Stimulated activated CD8-positive, alpha-beta memory T cell treated with anti-CD3 and anti-CD28 coated beads, Interleukin-15, amount 100 ng/mL, for 24 hours (primary cell): ENCODE results near the gene PLAU.
"Not testable (repeated sequence)": the region's sequence is repeated elsewhere in the genome, so short reads cannot be mapped to it uniquely, and the experiment has no call there.

Source experiments
- DNase-seq: peaks from one replicate; pipeline ENCODE4 v3.0.0-alpha.2; 2020; ENCODE audit warnings: low read depth

The PLAU gene

DNA sequence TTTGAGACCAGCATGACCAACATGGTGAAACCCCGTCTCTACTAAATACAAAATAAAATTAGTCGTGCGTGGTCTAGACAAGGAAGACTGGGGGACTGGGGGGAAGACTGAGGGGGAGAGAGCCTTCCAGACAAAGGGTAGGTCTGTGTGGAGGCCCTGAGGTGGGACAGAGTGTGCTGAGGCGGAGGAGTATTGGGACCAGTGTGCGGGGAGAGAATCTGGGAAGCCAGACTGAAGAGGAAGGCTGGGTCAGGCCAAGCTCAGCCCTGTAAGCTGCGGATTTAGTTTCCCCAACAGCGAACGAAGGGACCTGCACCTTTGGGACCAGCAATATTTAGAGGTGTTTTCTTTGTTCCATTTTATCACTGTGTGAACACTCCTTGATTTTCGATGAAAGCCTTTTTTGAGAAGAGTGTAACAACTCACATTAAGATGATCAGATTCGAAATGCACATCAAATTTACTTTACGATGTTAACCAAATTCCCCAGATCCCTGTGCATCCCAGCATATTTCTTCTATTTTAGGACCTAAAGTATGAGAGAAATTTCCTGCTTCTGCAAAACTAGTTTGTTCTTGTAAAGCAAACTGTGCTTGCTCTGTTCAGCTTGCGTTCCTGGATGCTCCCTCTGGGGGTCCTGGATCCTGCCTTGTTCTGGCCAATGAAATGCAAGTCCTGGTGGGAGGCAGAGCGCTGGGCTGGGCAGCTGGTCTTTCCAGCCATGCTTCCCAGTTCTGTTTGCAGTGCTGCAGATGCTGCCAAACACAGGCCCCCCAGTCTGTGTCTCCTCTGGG, 39.4 kb downstream of the PLAU start:
- DNase-seq, result no peak

DNA sequence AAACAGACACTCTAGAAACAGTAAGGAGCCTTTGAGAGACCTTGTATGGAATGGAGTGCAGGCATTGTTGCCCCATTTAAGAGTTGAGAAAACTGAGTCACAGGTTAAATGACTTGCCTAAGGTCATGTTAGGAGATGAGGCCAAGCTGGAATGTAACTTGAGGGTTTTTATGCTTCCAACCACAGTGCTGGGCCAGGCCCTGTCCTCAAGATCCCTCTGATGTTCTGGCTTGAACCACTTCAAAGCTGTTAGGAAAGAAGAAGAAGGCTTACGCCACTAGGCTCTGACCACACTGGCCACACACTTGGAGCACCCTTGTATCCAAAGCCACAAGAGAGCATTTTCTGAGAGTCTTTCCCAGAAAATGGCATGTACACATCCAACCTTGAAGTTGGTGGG, 42.7 kb downstream of the PLAU start:
- no peak for DNase-seq

DNA sequence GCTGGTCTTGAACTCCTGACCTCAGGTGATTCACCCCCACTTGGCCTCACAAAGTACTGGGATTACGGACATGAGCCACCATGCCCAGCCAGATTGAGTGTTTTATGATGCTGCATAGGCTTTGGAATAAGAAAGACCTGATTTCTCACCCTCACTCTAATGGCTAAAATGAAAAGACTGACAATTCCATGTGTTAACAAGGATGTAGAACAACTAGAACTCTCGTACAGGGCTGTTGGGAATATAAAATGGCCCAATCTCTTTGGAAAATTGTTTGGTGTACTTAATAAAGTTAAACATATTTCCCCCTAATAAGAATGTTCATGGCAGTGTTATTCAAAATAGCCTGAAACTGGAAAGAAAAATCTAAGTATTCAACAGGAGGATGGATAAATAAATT, 43.8 kb downstream of the PLAU start:
- no peak for DNase-seq

DNA sequence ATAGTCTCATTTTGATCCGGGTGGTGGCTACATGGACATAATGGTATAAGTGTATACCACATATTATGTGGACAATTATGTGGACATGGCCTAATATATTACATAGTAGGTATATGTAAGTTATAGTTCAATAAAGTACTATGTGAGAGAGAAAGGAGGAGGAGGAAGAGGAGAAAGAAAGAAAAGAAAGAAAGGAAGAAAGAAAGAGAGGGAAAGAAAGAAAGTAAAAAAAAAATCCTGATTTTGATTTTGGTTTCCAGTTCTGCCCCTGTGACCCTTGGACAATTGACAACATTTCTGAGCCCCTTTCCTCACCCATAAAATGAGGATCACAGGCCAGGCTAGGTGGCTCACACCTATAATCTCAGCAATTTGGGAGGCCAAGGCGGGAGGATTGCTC, 44.8 kb downstream of the PLAU start:
- DNase-seq, result no peak

DNA sequence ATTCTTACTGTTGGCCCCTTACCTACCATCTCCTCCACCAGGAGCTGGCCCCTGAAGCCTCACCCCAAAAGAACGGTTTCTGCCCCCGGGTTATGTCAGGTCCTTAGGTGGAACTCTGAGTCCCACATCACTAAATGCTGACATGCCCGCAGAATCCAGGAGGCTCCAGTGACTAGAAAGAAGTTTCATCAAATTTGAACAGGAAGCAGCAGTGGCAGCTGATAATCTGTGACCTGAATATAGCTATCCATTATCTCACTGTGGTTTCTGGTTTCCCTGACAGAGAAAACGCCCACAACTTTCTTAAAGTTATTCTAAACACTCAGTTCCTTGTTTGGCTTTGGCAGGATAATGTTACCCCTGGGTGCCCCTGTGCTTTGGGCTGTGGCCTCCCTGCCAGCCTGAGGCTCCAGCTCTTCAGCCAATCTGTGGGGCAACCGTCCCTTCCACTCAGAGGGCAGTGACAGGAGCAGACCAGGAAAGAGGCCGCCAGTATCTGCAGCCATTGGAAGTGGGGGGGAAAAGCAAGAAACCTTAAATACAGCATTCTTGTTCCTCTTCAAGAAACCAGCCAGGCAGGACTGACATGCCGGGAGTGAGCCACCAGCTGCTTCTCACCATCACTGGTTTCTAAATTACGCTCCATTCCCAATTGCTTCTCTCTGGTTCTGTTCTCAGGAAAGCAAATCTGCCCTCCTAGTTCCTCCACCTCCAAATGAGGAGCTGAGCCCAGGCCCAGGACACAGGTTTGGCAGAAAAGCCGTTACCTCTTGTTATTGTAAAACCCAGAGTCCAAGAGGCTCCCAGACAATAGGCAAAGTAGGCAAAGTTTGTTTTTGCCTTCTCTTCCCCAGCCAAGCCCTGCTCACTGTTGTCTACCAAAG, 45.8 kb downstream of the PLAU start:
- no peak for DNase-seq

DNA sequence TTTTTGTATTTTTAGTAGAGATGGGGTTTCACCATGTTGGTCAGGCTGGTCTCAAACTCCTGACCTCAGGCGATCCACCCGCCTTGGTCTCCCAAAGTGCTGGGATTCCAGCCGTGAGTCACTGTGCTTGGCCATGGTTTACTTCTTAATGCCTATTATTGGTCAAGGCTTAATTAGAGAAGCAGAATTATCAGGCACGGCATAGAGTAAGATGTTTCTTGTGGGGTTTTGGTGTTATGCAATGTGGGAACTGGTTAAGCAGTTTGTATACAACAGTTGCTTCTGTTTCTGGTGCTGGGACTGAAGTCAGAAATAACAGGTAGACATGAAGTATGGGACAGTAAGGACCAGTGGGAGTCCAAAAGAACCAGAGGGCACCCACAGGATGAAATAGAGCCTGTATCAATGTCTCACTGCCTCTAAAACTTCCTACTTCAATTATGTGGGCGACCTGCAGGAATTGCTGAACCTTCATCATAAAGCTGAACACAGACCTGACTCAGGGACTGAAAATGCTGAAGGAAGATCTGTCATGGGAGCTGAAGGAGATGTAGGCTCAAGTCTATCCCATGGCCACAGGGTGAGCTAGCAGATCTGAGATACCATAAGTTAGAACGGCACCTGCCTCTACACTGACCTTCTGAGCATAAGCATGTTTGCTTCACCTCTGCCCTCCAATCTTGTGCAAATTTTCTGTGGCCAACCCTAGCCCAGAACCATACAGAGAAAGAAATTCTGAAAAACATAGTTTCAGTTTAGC, 48.7 kb downstream of the PLAU start:
- no peak for DNase-seq

DNA sequence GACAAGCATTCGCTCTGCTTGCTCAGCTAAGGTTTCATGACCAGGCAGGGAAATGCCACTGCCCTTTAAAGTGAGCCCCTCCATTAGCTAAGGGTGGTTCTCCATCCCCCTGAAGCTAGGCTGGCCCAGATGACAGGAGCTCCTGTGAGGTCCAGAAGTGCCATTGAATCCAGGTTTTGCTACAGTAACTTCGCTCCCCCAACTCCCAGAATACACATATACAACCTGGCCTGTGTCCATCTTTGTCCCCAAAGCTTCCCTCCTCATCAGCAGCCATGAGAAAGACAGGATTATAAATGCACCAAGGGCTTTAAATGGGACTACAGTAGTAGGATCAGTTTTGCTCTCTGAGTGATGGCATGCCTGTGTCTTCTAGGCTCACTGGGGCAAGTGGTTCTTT, 51.5 kb downstream of the PLAU start:
- no peak for DNase-seq

DNA sequence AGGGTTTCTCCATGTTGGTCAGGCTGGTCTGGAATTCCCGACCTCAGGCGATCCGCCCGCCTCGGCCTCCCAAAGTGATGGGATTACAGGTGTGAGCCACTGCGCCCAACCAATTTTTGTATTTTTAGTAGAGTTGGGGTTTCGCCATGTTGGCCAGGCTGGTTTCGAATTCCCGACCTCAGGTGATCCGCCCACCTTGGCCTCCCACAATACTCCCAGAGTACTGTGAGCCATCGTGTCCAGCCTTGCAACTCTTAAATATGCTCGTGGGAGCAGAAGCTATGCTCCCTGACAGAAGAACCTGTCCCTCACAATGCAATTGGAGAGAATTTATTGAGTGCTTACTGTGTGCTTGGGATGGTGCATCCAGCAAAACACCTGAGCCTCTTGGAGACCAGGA, 52.6 kb downstream of the PLAU start:
- DNase-seq, result not testable (repeated sequence)

DNA sequence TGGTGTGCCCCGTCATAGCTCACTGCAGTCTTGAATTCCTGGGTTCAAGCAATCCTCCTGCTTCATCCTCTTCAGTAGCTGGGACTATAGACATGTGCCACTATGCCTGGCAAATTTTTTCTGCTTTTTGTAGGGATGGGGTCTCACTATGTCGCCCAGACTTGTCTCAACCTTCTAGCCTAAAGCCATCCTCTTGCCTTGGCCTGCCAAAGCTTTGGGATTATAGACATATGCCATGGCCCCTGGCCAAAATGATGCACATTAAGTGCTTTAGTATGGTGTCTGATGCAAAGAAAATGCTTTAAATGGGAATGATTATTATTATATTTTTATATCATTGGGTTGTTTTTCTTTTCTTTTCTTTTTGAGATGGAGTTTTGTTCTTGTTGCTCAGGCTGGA, 53.8 kb downstream of the PLAU start:
- no peak for DNase-seq

DNA sequence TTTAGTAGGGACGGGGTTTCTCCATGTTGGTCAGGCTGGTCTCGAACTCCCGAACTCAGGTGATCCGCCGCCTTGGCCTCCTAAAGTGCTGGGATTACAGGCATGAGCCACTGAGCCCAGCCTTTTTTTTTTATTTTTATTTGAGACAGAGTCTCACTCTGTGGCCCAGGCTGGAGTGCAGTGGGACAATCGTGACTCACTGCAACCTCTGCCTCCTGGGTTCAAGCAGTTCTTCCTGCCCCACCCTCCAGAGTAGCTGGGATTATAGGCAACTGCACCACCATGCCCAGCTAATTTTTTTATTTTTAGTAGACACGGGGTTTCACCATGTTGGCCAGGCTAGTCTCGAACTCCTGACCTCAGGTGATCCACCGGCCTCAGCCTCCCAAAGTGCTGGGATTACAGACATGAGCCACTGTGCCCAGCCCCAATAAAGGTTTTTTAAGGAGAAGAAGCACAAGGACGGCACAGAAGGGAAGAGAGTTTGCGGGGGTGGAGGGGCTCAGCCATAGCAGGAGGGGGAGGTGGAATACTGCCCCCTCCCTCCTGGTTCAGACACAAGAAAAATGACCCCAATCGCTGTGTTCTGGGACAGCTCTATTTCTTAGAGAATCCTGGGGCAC, 54.4 kb downstream of the PLAU start:
- not testable (repeated sequence) for DNase-seq

DNA sequence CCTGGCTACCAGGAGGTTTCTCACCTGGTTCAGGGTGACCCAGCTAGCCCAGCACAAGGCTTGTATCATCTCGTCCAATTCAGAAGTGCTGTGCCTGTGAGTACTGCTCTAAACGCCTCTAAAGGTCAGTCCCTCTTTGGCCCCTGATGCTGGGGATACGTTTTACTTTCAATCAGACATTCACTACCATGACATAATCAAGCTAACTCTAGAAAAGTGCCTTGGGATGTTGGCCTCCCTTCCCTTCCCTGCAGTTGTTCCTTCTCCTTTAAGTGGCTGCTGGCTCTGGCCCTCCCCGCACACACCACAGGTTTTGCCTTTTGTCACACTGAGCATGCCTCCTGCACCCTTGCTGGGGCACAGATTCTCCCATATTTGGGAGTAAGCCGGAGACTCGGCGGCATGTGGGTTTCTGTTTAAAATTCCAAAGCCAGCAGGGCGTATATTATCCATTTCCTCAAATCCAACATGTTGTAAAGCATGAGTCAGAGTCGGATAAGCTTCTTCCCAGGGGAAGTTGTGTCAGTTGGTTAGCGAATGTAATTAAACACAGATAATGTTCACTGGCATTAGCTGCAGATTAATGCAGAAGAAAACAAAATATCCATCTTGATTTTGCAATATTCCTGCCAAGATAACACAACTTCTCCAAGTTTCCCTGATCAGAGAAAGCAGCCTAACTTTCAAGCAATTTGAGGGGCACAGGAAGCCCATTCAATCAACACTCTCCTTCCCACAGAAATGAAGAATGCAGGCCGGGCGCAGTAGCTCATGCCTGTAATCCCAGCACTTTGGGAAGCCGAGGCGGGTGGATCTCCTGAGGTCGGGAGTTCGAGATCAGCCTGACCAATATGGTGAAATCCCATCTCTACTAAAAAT, 55.2 kb downstream of the PLAU start:
- no peak for DNase-seq

DNA sequence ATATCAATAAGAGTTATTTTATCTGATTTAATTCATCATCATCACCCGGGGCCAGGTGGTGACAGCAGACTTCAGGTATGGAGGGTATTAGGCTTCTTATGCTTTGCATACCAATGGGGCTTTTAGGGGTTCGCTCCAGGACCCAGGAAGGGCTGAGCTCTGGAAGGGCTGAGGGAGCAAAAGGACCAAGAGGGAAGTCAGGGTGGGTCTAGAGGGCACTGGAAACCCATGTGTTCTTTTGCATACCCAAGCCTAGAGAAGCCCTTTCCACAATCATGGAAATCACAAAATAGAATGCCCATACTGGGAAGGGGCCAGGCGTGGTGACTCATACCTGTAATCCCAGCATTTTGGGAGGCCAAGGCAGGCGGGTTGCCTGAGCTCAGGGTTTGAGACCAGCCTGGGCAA, 56.1 kb downstream of the PLAU start:
- no peak for DNase-seq
